A549 (cell line): ENCODE measurements around the gene ZNF280C. TPM values are rescaled to one million over a fixed set of nuclear protein-coding genes. Genes with fewer than 3 reads are reported as not detected.

Source experiments
- ATAC-seq, 2 experiments: fragments of 200-7000 bp in 1 of 2; fragments of >200 bp in 1 of 2; cut with Nextera tagmentation in 1 of 2; cut with Tn5 transposase in 1 of 2; 3 replicates each; pipeline versions ENCODE4 v1.8.0 to v1.9.1; 2018 to 2020; ENCODE audit warnings: mild to moderate bottlenecking in 1 of 2, moderate library complexity in 1 of 2
- CTCF ChIA-PET: fragments of 300-600 bp; sonication (Branson Sonifier 250); formaldehyde crosslinking; extraction: SDS; loops from one replicate; lab custom pipeline; 2021; ENCODE audit warnings: antibody characterized with exemption, inconsistent platforms; lab: Yijun Ruan, JAX
- POLR2A ChIA-PET: fragments of 350-600 bp; formaldehyde crosslinking; extraction: SDS; loops from one replicate; lab custom pipeline; 2021; ENCODE audit warnings: antibody characterized with exemption, inconsistent platforms; lab: Yijun Ruan, JAX
- DNase-seq, 2 experiments: peaks; one replicate each; pipeline versions ENCODE4 v3.0.0 to v3.0.0-alpha.2; 2011 to 2016; ENCODE audit warnings: low read depth in 1 of 2, low spot score in 1 of 2
- FAIRE-seq: peaks from 2 replicates; lab custom pipeline; 2011; peaks lifted over from hg19 to GRCh38; lab: Jason Lieb, UNC
- H3K27ac ChIP-seq, 2 experiments: fragments of >200 bp; sonication (Bioruptor Twin); formaldehyde crosslinking; 3 replicates each; pipeline ENCODE4 v1.5.1; 2016 to 2017
- H3K4me1 ChIP-seq: fragments of >200 bp; sonication (Bioruptor Twin); formaldehyde crosslinking; 3 replicates; pipeline ENCODE4 v1.6.1; 2016
- H3K4me2 ChIP-seq: fragments of >200 bp; sonication (Bioruptor Twin); formaldehyde crosslinking; 3 replicates; pipeline ENCODE4 v1.6.1; 2016
- H3K4me3 ChIP-seq: fragments of >200 bp; sonication (Bioruptor Twin); formaldehyde crosslinking; 3 replicates; pipeline ENCODE4 v1.5.1; 2016
- H3K9me3 ChIP-seq: fragments of >200 bp; sonication (Bioruptor Twin); formaldehyde crosslinking; 3 replicates; pipeline ENCODE4 v1.6.1; 2016
- CBX2 ChIP-seq: fragments of 200-600 bp; sonication (generic); IDR thresholded peaks from 2 replicates; pipeline ENCODE4 v1.6.1; 2016; ENCODE audit warnings: low read depth, mild to moderate bottlenecking, borderline replicate concordance
- CBX8 ChIP-seq: fragments of 200-600 bp; sonication (generic); IDR thresholded peaks from 2 replicates; pipeline ENCODE4 v1.6.1; 2016
- CHD2 ChIP-seq: fragments of 150-350 bp; IDR thresholded peaks from 2 replicates; pipeline ENCODE4 v1.6.1; 2014; ENCODE audit warnings: low read length; ENCODE audit not compliant: partially characterized antibody
- CHD4 ChIP-seq: fragments of 200-600 bp; sonication (generic); IDR thresholded peaks from 2 replicates; pipeline ENCODE4 v1.6.1; 2016; ENCODE audit warnings: antibody characterized with exemption, mild to moderate bottlenecking, borderline replicate concordance
- EHF ChIP-seq: fragments of 250-450 bp; sonication (Bioruptor Pico); IDR thresholded peaks from 2 replicates; pipeline ENCODE4 v1.5.0; 2020; ENCODE audit warnings: mild to moderate bottlenecking
- EHMT2 ChIP-seq: fragments of 200-600 bp; sonication (generic); IDR thresholded peaks from 2 replicates; pipeline ENCODE4 v1.6.1; 2016; ENCODE audit warnings: antibody characterized with exemption, low read depth, mild to moderate bottlenecking, moderate library complexity
- EP300 ChIP-seq, 2 experiments: fragments of >200 bp; sonication (Bioruptor Twin); formaldehyde crosslinking; IDR thresholded peaks; 2 replicates in 1 of 2; 3 replicates in 1 of 2; pipeline ENCODE4 v1.6.1; 2016 to 2017
- ESRRA ChIP-seq: fragments of 150-350 bp; IDR thresholded peaks from 2 replicates; pipeline ENCODE4 v1.6.1; 2014; ENCODE audit warnings: mild to moderate bottlenecking, low read length, borderline replicate concordance
- FOSB ChIP-seq: fragments of 250-450 bp; sonication (Bioruptor Pico); IDR thresholded peaks from 2 replicates; pipeline ENCODE4 v1.5.0; 2020; ENCODE audit warnings: mild to moderate bottlenecking, moderate library complexity
- FOSL2 ChIP-seq, 2 experiments: fragments of 450-650 bp in 1 of 2; fragments of >200 bp in 1 of 2; sonication (Bioruptor Twin) in 1 of 2; formaldehyde crosslinking; IDR thresholded peaks; 2 replicates each; pipeline versions ENCODE4 v1.5.0 to v1.6.1; 2016 to 2020; ENCODE audit warnings: mild to moderate bottlenecking in 1 of 2, moderate library complexity in 1 of 2
- FOXS1 ChIP-seq: fragments of 250-450 bp; sonication (Bioruptor Pico); IDR thresholded peaks from 2 replicates; pipeline ENCODE4 v1.5.0; 2020; ENCODE audit warnings: mild to moderate bottlenecking, moderate library complexity
- GATA3 ChIP-seq: IDR thresholded peaks from 2 replicates; pipeline ENCODE4 v1.6.1; 2012; ENCODE audit warnings: borderline replicate concordance
- HDAC2 ChIP-seq: fragments of 200-600 bp; sonication (generic); IDR thresholded peaks from 2 replicates; pipeline ENCODE4 v1.6.1; 2016
- HOXA7 ChIP-seq: fragments of 250-450 bp; sonication (Bioruptor Pico); IDR thresholded peaks from 2 replicates; pipeline ENCODE4 v1.5.0; 2020; ENCODE audit warnings: mild to moderate bottlenecking, moderate library complexity
- JUNB ChIP-seq: fragments of >200 bp; sonication (Bioruptor Twin); formaldehyde crosslinking; IDR thresholded peaks from 2 replicates; pipeline ENCODE4 v1.6.1; 2016
- KDM5A ChIP-seq: fragments of 200-600 bp; sonication (generic); IDR thresholded peaks from 2 replicates; pipeline ENCODE4 v1.6.1; 2016; ENCODE audit warnings: antibody characterized with exemption, mild to moderate bottlenecking
- NFE2L2 ChIP-seq: fragments of 150-350 bp; conservative IDR thresholded peaks from 2 replicates; pipeline ENCODE4 v1.6.1; 2014; ENCODE audit warnings: low read length
- NR3C1 ChIP-seq: fragments of >200 bp; sonication (Bioruptor Twin); formaldehyde crosslinking; IDR thresholded peaks from 3 replicates; pipeline ENCODE4 v1.6.1; 2017
- POLR2A ChIP-seq: IDR thresholded peaks from 2 replicates; pipeline ENCODE4 v1.6.1; 2012; ENCODE audit warnings: mild to moderate bottlenecking, low read length
- RAD21 ChIP-seq, 2 experiments: fragments of >200 bp in 1 of 2; sonication (Bioruptor Twin) in 1 of 2; formaldehyde crosslinking in 1 of 2; IDR thresholded peaks in 1 of 2; conservative IDR thresholded peaks in 1 of 2; 2 replicates in 1 of 2; 3 replicates in 1 of 2; pipeline ENCODE4 v1.6.1; 2012 to 2018; ENCODE audit warnings: inconsistent platforms in 1 of 2
- RFX5 ChIP-seq: fragments of 450-650 bp; IDR thresholded peaks from 2 replicates; pipeline ENCODE4 v1.7.1; 2014; ENCODE audit warnings: antibody characterized with exemption, mild to moderate bottlenecking, moderate library complexity
- SMC3 ChIP-seq: fragments of >200 bp; sonication (Bioruptor Twin); formaldehyde crosslinking; IDR thresholded peaks from 3 replicates; pipeline ENCODE4 v1.6.1; 2018; ENCODE audit warnings: inconsistent platforms
- SREBF2 ChIP-seq: fragments of 450-650 bp; IDR thresholded peaks from 2 replicates; pipeline ENCODE4 v1.6.1; 2014; ENCODE audit warnings: mild to moderate bottlenecking, moderate library complexity
- TFCP2L1 ChIP-seq: fragments of 250-450 bp; sonication (Bioruptor Pico); IDR thresholded peaks from 2 replicates; pipeline ENCODE4 v1.5.0; 2021; ENCODE audit warnings: mild to moderate bottlenecking
- TP53 ChIP-seq: fragments of 250-450 bp; sonication (Bioruptor Pico); IDR thresholded peaks from 2 replicates; pipeline ENCODE4 v1.5.0; 2021; ENCODE audit warnings: mild to moderate bottlenecking, moderate library complexity
- ZC3H11A ChIP-seq: fragments of 450-650 bp; IDR thresholded peaks from 2 replicates; pipeline ENCODE4 v1.6.1; 2014; ENCODE audit warnings: antibody characterized with exemption, mild to moderate bottlenecking
- ZNF302 ChIP-seq: fragments of 250-450 bp; sonication (Bioruptor Pico); IDR thresholded peaks from 2 replicates; pipeline ENCODE4 v1.9.0; 2021; ENCODE audit warnings: inconsistent platforms, mild to moderate bottlenecking, moderate library complexity
- WGBS: methylation state at CpG from one replicate; pipeline ENCODE4 v1.1.6; 2017; ENCODE audit errors: missing lambda C conversion rate; 5-methylcytosine and 5-hydroxymethylcytosine counted together
- polyA plus RNA-seq, 4 experiments: library from polyadenylated mRNA; depleted of rRNA in 3 of 4; stranded (reverse); fragments of >200 nt; fragmentation: RNase III in 1 of 4; extraction: RNeasy Plus Mini Kit Qiagen cat#74134 plus additional on column Dnase treatment in 1 of 4; gene quantifications; 2 replicates in 3 of 4; 3 replicates in 1 of 4; pipeline ENCODE4 v1.2.3, GENCODE V29; 2011 to 2017
- TF ChIP-seq, protein P1 (sequence below): fragments of >200 bp; sonication (Bioruptor Twin); formaldehyde crosslinking; IDR thresholded peaks from 3 replicates; pipeline ENCODE4 v1.6.1; 2016

ZNF280C gene
- polyA plus RNA-seq, 2 of the 4 experiments (the other 2 are of a cell fraction), result 3.9 to 18.8 TPM

DNA sequence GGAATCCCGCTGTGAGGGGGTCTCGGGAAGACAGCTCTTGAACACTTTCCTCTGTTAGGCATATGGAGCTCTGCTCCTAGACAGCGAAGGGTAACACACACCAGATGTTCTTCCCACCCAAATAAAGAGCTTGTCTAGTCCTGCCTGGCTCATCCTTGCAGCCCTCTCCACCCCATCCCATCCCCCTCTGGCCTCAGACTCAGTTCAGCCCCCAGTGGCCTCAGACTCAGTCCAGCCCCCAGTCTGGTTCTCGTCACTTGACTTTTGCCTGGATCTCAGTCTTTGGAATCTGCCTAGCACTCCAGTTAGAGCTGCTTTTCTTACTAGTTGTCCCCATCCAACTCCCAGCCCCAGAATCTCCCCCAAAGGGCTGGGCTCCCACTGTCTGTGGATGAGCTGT, 82.0 kb downstream of the ZNF280C start (continued):
- TF ChIP-seq RAD21 (conservative IDR thresholded peaks at IDR 0.05 in 1 of 2, IDR thresholded peaks at IDR 0.05 in 1 of 2) (no peak), CHD2 (no peak), FOSB (no peak), CBX2 (no peak)

DNA sequence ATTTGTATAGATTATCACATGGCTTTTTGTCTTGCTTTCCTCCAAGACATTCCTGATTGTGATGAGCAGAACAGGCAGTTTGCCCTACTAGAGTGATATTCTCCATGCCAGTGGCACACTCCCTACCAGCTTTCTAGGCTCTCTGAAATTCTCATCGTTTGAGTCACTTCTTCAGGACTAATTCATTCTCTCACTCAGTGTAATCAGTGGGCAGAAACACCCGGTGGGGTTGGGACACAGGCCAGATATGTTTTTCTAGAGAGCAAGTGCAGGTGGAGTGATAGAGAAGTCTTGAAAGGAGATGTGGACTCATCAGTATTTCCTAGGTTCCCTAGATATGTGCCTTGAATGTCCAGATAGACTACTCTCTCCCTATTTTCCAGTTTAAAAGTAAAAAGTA, 83.8 kb downstream of the ZNF280C start:
- WGBS, result 0% methylated on average over 2 of the region's 2 CpGs
- H3K9me3 ChIP-seq, result no peaks in the 10 kb centered on the region
- FAIRE-seq (no peak), ATAC-seq (no peak), DNase-seq (no peak)
- H3K27ac ChIP-seq, result no peak overlapping the region
- no peak overlapping the region for H3K4me3 ChIP-seq
- no peaks in the 10 kb centered on the region for H3K4me1 ChIP-seq
- no peak for TF ChIP-seq RFX5
- TF ChIP-seq CHD2, result no peak
- TF ChIP-seq RAD21 (conservative IDR thresholded peaks at IDR 0.05 in 1 of 2, IDR thresholded peaks at IDR 0.05 in 1 of 2), result no peak
- no peak for TF ChIP-seq FOXS1 (CRISPR knock-in tag)
- no peak for TF ChIP-seq TFCP2L1
- no peak for TF ChIP-seq POLR2A
- TF ChIP-seq EHMT2, result no peak
- TF ChIP-seq EHF (CRISPR knock-in tag), result no peak
- no peak for TF ChIP-seq HOXA7 (CRISPR knock-in tag)
- no peak for TF ChIP-seq SREBF2
- no peak for TF ChIP-seq JUNB
- no peak for TF ChIP-seq SMC3
- TF ChIP-seq GATA3, result no peak
- no peak for TF ChIP-seq NR3C1
- no peak for TF ChIP-seq ESRRA
- no peak for TF ChIP-seq CHD4
- no peak for TF ChIP-seq CBX8
- CTCF ChIA-PET, result interaction anchor here (1.1 kb wide), 1 partner anchor 106 kb away, joined by 3 read pairs; no protein-coding TSS in a partner anchor
- POLR2A ChIA-PET, result no interaction called here
- no peak overlapping the region for H3K4me2 ChIP-seq

DNA sequence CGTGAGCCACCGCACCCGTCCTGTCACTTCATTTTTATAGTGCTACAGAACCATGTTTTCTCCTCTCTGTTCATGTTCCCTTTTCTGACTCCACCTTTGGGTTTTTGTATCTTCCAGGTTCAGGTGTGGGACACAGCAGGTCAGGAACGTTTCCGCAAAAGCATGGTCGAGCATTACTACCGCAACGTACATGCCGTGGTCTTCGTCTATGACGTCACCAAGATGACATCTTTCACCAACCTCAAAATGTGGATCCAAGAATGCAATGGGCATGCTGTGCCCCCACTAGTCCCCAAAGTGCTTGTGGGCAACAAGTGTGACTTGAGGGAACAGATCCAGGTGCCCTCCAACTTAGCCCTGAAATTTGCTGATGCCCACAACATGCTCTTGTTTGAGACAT, 84.5 kb downstream of the ZNF280C start:
- DNase-seq (no peak), ATAC-seq (no peak)
- TF ChIP-seq NR3C1, result no peak
- no peak for TF ChIP-seq HDAC2
- TF ChIP-seq JUNB, result no peak
- TF ChIP-seq, protein P1, sequence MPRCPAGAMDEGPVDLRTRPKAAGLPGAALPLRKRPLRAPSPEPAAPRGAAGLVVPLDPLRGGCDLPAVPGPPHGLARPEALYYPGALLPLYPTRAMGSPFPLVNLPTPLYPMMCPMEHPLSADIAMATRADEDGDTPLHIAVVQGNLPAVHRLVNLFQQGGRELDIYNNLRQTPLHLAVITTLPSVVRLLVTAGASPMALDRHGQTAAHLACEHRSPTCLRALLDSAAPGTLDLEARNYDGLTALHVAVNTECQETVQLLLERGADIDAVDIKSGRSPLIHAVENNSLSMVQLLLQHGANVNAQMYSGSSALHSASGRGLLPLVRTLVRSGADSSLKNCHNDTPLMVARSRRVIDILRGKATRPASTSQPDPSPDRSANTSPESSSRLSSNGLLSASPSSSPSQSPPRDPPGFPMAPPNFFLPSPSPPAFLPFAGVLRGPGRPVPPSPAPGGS, result no peak
- TF ChIP-seq ZNF302 (CRISPR knock-in tag), result no peak
- TF ChIP-seq RAD21 (conservative IDR thresholded peaks at IDR 0.05 in 1 of 2, IDR thresholded peaks at IDR 0.05 in 1 of 2), result no peak
- no peak for TF ChIP-seq RFX5
- no peak for TF ChIP-seq KDM5A
- TF ChIP-seq HOXA7 (CRISPR knock-in tag), result no peak
- TF ChIP-seq NFE2L2, result no peak
- no peak for TF ChIP-seq ZC3H11A
- TF ChIP-seq FOSL2 (IDR thresholded peaks at IDR 0.05), result no peak
- TF ChIP-seq FOSL2 (CRISPR knock-in tag; IDR thresholded peaks at IDR 0.05), result no peak
- TF ChIP-seq EP300 (IDR thresholded peaks at IDR 0.05), result no peak
- TF ChIP-seq TP53 (CRISPR knock-in tag), result no peak
- no peak for TF ChIP-seq EHF (CRISPR knock-in tag)
- no peak for TF ChIP-seq CHD2

More for the DNA sequence above, 84.5 kb downstream of the ZNF280C start:
- FAIRE-seq, result no peak
- H3K9me3 ChIP-seq, result no peaks in the 10 kb centered on the region
- H3K4me2 ChIP-seq, result no peak overlapping the region
- ChIA-PET CTCF (interaction anchor here (1.1 kb wide), 1 partner anchor 105 kb away, joined by 3 read pairs; no protein-coding TSS in a partner anchor), POLR2A (no interaction called here)
- 94% methylated on average over 11 of the region's 11 CpGs for WGBS
- H3K4me3 ChIP-seq, result no peak overlapping the region
- no peak overlapping the region for H3K27ac ChIP-seq
- H3K4me1 ChIP-seq, result no peaks in the 10 kb centered on the region
